GM18498 (cell line): ENCODE measurements around the gene MTAP.

Source experiments
- ATAC-seq: cut with Tn5 transposase; IDR thresholded peaks from one replicate; pipeline ENCODE4 v1.9.1; 2021; ENCODE audit warnings: mild to moderate bottlenecking, moderate library complexity; ENCODE audit not compliant: unreplicated experiment

The MTAP gene

DNA sequence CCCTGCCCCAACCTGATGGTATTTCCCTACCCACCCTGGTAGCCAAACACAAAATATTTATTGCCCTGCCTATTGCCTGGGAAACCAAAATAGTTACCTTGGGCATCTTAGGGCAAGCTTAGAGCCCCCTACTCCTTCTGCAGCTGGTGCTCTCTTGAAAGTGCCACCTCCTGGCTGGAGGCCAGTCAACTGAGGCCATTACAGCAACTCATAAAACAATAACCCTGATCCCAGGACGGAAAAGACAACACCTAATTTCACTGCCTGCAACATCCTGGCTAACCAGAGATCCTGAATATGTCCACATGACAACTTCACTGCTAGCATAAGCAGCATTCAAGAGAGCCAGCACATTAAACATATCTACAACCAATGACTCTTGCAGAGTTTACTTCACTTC lies 38.7 kb downstream of the MTAP start:
- no peak for ATAC-seq

- no peak for ATAC-seq
Observed at GRCh38 chr9:21848615-21849014, 46.2 kb downstream of the MTAP start.

GRCh38 chr9:21852754-21853153 lies 50.3 kb downstream of the MTAP start:
- peak; percentile 99 for ATAC-seq

DNA sequence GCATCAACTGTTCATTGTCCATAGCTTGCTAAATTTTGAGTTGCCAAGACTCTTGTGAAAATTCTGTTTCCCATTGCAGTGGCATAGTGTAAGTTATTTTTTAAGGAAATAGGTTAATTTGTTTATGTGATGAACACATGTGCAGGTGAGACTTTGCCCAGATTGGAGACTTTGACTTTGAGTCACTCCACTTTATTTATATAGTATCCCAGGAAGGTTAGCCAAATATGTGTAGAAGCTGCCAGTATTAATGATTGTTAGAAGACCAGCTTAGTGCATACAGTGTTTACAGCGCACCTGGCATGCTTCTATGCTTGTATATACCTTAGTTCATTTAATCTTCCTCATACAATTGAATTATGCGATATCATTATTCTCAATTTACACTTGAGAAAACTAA lies 51.0 kb downstream of the MTAP start:
- no peak for ATAC-seq

GRCh38 chr9:21854119-21854518 lies 51.7 kb downstream of the MTAP start:
- ATAC-seq: no peak

DNA sequence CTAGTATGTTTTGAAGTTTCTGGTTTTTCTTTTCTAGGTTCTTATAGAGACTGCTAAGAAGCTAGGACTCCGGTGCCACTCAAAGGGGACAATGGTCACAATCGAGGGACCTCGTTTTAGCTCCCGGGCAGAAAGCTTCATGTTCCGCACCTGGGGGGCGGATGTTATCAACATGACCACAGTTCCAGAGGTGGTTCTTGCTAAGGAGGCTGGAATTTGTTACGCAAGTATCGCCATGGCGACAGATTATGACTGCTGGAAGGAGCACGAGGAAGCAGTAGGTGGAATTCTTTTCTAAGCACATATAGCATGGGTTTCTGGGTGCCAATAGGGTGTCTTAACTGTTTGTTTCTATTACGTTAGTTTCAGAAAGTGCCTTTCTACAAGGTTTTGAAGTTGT lies 52.2 kb downstream of the MTAP start:
- no peak for ATAC-seq

- ATAC-seq: no peak
Observed at GRCh38 chr9:21856301-21857094, 54.1 kb downstream of the MTAP start.

DNA sequence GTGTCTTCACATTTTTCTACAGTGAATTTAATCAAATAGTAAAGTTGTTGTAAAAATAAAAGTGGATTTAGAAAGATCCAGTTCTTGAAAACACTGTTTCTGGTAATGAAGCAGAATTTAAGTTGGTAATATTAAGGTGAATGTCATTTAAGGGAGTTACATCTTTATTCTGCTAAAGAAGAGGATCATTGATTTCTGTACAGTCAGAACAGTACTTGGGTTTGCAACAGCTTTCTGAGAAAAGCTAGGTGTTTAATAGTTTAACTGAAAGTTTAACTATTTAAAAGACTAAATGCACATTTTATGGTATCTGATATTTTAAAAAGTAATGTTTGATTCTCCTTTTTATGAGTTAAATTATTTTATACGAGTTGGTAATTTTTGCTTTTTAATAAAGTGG lies 60.4 kb downstream of the MTAP start:
- no peak for ATAC-seq

GRCh38 chr9:21864505-21864904 lies 62.1 kb downstream of the MTAP start:
- ATAC-seq: no peak

DNA sequence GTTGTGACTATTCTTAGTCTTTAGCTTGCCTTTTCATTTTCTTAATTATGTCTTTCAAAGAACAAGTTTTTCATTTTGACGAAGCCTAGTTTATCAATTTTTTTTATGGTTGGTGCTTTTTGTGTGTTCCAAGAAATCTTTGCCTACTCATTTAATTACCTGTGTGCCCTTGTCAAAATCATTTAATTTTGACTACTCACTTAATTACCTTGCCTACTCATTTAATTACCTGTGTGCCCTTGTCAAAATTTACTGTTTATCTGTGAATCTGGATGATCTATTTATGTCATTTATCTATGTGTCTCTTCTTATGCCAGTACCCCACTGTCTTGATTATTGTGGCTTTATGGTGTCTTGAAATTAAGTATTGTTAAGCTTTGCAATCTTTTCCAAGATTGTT lies 63.9 kb downstream of the MTAP start:
- ATAC-seq: no peak

DNA sequence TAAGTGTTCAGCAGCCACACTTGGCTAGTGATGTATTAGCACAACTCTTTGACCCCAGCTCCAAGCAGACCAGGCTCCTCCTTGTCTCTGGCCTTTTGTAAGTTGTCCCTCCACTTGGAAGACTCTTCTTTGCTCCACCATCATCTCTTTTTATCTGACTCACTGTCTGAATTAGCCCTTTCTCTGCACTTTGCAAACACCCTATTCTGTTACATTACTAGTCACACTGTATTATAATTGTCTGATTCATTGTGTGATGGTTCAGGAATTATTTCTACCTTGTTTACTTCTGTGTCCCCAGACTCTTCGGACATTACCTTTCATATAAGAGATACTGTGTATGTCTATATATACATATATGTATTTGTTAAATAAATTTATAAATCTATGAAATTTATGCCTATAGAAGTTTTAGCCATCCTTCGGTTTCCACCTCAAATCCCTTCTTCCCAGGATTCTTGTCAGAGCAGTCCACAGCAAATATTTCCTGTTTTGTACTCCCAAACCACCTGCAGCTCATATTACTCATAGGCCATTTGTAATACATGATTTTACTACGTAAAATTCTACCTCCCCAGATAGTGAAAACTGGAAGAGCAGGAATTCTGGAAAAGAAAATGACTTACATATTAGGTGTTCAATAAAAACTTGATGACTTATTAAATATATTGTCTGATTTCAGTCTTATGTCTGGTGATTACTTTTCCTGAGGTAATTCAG lies 69.0 kb downstream of the MTAP start:
- ATAC-seq: no peak

GRCh38 chr9:21872696-21873095 lies 70.3 kb downstream of the MTAP start:
- no peak for ATAC-seq

- ATAC-seq: no peak
Observed at GRCh38 chr9:21873540-21874221, 71.2 kb downstream of the MTAP start.

GRCh38 chr9:21875893-21876292 lies 73.5 kb downstream of the MTAP start:
- ATAC-seq: no peak

DNA sequence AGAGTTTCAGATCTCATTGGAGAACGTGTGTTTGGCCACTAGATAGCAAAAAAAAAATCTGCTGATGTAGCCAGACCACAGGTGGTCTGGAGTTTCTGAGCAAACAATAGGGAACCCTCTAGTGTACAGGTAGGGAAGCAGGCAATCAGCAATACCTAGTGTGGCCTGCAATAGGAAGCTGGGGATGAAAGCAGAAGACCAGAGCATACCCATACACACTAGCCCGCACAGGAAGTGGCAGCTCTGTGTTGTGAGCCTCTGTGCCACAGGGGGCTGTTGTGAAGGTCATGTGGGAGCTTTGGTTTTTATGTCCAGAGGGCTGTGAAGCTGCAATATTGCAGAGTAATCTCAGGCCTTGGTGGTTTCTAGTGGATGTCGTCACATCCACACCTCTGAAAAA lies 81.2 kb downstream of the MTAP start:
- ATAC-seq: no peak

DNA sequence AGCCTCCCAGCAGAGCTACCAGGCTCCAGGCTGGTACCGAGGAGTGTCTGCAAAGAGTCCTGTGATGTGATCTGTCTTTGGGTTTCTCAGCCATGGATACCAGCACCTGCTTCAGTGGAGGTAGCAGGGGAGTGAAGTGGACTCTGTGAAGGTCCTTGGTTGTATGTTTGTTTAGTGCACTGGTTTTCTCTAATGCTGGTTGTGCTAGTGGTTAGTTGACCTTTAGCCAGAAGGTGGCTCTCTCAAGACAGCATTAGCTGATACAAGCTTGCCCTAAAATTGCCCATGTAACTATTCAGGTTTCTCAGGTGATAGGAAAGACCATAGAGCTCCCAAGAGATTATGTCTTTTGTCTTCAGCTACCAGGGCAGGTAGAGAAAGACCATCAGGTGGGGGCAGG lies 87.2 kb downstream of the MTAP start:
- no peak for ATAC-seq

DNA sequence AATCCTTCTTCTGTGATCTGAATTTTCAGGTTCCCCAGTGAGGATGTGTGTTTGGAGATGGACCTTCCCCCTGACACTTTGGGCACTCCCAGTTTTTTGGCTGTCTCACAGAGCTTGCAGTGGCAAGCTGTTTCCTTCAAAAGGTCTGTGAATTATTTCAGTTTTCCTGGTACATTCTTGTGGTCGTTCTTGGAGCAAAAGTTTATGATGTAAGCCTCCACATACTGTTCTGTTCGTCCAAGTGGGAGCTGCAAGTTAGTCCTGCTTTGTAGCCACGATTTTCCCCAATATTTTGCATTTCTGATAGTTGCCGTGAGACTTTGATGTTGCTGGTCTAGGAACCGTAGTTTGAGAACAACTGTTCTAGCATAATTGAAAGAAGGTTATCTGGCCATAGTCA lies 88.3 kb downstream of the MTAP start:
- ATAC-seq: no peak

DNA sequence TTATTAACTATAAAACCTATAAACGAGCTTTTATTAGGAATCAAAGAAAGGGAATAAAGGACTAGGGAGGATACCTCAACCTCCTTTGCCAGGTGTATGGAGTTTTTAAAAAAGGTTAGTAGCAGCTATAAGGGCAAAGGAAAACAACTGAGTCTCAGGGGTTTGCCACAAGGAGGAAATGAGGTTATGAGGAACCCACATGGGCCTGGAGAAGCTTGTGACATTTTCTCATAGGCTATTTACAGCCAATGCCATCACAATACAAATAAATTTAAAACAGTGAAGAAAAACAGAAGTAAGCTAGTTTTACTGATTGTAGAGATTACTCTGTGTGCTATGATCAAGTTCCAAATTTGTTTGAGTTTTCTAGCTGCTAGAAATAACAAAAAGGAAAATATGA lies 99.1 kb downstream of the MTAP start:
- ATAC-seq: no peak

DNA sequence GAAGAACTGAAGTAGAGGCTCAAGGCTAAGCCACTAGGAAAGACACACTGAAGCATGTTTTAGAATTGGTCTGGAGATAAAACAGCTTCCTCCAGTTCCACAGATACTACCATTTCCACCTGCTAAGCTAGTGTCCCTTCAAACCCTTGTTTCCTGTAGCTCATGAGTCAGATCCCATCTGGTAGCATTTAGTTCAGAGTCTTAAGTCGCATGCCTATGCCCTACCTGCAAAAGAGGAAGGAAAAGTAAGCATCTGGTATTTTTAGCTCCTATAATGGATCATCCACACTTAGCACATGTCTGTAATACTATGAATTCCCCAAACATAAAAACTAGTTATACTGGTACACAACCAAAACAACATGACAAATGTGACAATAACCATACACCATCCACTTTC lies 99.7 kb downstream of the MTAP start:
- no peak for ATAC-seq

GRCh38 chr9:21903380-21903965 lies 101.0 kb downstream of the MTAP start:
- no peak for ATAC-seq

- no peak for ATAC-seq
Observed at GRCh38 chr9:21904371-21904770, 101.9 kb downstream of the MTAP start.

DNA sequence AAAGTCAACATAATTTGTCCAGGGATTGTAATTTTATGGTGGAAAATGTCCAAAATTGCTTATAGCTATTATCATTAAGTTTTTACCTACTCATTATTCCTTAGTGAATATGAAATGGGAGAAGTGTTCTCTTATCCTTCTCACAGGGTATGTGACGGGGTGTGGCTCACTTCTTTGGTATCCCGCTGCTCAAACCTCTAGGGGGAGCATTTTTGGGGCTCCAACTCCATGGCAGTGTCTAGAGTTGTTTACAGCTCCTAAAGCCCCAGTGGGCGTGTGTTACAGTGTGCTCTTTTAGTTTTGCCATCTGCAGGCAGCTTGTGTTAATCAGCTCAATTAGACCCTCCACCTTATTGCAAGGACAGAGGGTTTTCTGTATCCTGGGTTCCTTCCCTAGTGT lies 102.3 kb downstream of the MTAP start:
- no peak for ATAC-seq
